WI38 (cell line): Measurements from ENCODE around the gene CRY1.

ENCODE experiments used
- H3K4me3 ChIP-seq: 2 replicates; pipeline ENCODE4 v1.5.1; 2011; ENCODE audit warnings: low read depth, mild to moderate bottlenecking, control low read depth, low read length
- CTCF ChIP-seq: IDR thresholded peaks from 2 replicates; pipeline ENCODE4 v1.5.1; 2012; ENCODE audit warnings: low read depth, mild to moderate bottlenecking, control low read depth, low read length

Gene CRY1

GRCh38 chr12:107106241-107107025, 13.1 kb upstream of the CRY1 start:
- TF ChIP-seq CTCF = no peak
- H3K4me3 ChIP-seq = no peak overlapping the region

- no peak overlapping the region for H3K4me3 ChIP-seq
- TF ChIP-seq CTCF = no peak
These were observed 12.0 kb upstream of the CRY1 start for GRCh38 chr12:107105410-107105703.

GRCh38 chr12:107103516-107103915, 10.2 kb upstream of the CRY1 start:
- no peak for TF ChIP-seq CTCF
- no peak overlapping the region for H3K4me3 ChIP-seq

GRCh38 chr12:107103097-107103496, 9.7 kb upstream of the CRY1 start:
- no peak for TF ChIP-seq CTCF

GRCh38 chr12:107102294-107102693, 8.9 kb upstream of the CRY1 start:
- H3K4me3 ChIP-seq = no peak overlapping the region
- no peak for TF ChIP-seq CTCF

More at GRCh38 chr12:107103097-107103496, 9.7 kb upstream of the CRY1 start:
- no peak overlapping the region for H3K4me3 ChIP-seq

- TF ChIP-seq CTCF = no peak
- no peak overlapping the region for H3K4me3 ChIP-seq
These were observed 8.3 kb upstream of the CRY1 start for GRCh38 chr12:107101651-107102050.

GRCh38 chr12:107099917-107100316, 6.6 kb upstream of the CRY1 start:
- no peak for TF ChIP-seq CTCF
- H3K4me3 ChIP-seq = no peak overlapping the region
